ENCODE results near the gene CEP112.

- no peak for TF ChIP-seq CTCF (IDR thresholded peaks at IDR 0.05; ENCODE audit: low read depth, low read length)
- no peak for TF ChIP-seq POLR2A (IDR thresholded peaks at IDR 0.05; ENCODE audit: extremely low read depth, insufficient read length)
Measured at GRCh38 chr17:66143657-66144282, 48.2 kb downstream of the CEP112 start.

Data from NB4 (cell line).